GM18868 (cell line): ENCODE results near the gene MVK.

Source experiments
- ATAC-seq: cut with Tn5 transposase; IDR thresholded peaks from one replicate; pipeline ENCODE4 v1.9.1; 2021; ENCODE audit warnings: mild to moderate bottlenecking, moderate library complexity; ENCODE audit not compliant: unreplicated experiment

Gene MVK

DNA sequence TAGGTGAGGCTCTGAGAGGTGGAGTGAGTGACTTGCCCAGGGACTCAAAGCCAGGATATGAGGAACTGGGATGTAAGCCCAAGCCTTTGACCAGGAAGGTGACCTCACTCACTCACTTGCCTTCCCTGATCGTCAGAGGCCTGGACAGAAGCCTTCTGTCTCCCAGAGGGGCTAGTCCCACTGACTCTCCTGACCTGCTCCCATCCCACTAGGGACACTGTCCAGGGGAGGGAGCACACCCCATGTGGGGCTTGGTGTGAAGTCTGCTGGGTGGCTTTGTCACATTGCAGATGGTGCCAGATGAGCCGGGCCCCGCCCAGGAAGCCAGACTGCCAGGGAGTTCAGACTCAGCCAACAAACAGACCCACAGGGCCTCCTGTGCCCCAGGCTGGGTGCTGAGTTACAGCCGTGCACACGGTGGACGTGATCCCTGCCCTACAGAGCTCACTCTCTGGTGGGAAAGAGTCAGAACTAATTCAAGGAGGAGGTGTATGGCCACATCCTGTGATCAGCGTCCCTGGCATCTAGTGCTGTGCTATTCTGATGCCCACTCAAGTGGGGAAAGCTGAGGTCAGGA lies 28.6 kb upstream of the MVK start:
- ATAC-seq: no peak

DNA sequence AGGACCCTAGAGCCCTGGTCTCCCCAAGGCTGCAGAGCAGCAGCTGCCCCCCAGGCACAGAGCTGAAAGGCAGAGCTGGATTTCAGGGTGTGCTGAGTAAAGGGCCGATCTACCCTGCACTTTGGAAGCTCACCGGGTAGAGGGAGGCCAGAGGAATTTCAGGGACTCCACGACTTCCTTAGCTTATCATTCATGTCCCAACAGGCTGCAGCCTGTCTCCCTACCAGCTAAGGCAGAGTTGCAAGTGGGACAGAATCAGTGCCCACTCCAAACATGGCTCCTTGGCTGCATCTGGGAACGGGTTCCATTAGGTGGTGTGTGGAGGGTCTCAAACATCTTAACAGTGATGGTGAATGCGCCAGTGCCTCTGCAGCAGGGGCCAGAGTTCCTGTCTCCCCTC lies 27.8 kb upstream of the MVK start:
- no peak for ATAC-seq

DNA sequence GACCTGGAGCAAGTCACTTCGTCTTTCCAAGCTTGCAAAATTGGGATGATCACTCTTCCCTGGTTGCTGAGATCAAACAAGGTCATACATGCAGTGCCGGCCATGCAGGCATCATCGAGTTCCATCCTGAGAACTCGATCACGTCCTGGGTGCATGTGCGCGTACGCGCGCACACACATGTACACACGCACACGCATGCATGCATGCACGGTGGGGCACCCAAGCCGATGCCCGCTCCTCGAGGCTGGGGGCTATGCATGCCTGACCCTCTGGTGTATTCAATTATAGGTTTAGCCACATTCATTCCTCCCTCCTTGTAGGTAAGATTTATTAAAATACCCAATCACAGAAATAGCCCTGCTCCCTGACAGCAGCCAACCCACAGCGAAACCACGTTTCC lies 26.3 kb upstream of the MVK start:
- ATAC-seq: no peak

DNA sequence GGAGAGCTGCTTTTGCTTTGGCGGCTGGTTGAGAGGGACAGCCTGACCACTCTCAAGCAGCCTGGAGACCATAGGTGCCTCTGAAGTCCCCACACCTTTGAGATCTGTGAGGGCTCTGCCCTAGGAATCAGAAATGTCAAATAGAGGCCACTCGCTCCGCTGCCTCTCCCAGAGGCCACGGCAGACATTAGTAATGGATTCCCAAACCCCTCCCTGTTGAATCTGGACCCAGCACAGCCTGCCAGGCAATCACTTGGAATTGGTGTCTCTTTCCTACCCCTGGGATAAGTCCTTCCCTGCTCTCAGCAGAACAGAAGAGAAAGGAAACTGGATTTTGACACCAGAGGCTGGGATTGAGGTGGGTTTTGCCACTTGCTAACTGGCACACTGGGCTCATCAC lies 25.3 kb upstream of the MVK start:
- ATAC-seq: no peak

DNA sequence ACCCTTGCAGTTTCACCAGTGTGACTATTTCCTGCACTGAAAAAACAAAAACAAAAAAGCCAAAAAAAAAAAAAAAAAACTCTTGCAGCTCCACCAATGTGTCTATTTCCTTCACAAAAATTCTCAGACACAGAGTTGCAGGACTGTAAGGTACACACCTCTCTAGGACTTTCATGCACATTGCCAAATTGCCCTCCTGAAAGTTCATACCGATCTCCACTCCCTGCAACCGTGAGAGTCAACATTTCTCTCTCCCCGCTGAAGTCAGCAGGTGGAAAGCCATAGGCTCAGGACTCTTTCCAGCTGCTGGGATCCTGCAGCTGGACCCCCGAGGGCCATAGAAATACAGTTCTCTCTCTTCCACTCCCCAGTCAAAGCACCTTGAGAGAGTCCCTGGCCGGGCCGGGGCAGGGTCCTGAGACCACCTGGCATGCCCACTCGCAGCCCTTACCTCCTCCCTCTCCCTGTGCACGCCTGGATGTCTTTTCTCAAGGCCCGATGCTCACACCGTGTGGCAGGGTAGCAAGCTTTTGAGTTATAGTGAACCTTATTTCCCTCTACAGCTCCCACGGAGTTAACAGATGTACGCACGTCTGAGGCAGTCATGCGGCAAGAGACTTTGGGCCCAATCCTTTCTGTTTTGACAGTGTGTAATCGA lies 23.9 kb upstream of the MVK start:
- ATAC-seq: no peak

DNA sequence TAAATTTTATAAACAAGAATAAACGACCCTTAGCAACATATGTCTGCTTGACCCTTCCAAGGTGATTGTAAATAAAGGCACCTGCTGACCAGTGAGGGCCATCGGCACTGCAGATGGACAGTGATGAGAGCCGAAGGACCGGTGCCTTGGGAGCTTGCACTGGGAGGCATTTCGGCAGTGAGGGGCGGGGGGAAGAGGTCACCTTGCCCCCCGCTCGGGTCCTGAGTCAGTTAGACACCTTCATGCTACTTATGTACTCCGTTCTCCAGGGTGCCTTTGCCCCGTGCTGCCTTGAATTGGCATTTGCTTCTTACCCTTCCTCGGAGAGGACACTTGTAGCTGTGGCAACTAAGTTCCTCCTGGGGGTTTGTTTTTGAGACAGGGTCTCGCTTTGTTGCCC lies 23.3 kb upstream of the MVK start:
- no peak for ATAC-seq

DNA sequence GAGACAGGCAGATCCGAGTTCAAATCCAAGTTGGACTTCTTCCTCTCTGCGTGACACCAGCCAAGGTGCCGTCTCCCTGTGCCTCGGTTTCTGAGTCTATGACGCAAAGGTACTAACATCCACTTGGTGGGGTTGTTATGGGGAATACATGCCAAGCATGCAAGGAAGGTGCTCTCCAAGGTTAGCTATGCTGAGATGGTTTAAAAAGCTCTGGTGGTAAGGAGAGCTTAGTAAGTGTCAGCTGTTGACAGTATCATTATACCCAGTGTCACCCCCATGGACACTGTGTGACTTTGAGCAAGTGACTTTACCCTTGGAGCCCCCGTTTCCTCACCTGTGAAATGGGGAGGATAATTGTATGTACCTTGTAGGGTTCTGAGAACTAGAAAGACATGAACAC lies 22.5 kb upstream of the MVK start:
- ATAC-seq: no peak

DNA sequence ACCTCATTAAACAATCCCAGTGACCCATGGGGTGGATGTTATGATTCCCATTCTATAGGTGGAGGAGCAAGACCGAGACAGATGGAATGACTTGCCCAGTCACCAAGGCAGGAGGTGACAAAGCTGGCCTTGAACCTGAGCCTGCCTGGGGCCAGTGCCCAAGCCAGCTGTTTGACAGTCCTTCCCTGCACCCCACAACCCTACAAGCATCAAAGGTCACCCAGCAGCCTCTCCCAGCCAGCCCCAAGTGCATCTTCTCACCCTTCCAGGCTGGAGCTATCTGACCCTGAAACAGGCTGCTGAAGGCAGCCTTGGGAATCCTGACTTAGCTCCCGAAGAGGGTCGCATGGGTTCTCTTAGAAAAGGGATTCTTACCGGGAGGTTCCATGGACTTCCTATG lies 20.6 kb upstream of the MVK start:
- no peak for ATAC-seq

DNA sequence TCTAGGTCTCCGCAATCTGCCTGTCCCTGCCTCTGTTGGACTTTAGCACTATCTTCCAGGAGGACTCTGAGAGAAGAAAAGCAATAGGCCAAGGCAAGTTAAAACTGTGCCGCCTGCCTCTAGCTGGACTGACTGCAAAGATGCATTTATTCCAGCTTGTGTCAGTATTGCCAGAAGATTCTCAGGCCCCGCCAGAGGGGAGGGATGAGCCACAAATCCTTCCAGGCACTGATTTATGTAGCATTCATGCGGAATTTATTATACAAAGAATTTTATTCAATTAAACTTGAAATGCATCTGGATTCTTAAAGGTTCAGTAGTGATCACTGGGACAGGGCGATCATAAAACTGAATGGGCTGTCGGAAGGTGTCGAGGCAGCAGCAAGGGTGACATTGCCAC lies 20.1 kb upstream of the MVK start:
- no peak for ATAC-seq

DNA sequence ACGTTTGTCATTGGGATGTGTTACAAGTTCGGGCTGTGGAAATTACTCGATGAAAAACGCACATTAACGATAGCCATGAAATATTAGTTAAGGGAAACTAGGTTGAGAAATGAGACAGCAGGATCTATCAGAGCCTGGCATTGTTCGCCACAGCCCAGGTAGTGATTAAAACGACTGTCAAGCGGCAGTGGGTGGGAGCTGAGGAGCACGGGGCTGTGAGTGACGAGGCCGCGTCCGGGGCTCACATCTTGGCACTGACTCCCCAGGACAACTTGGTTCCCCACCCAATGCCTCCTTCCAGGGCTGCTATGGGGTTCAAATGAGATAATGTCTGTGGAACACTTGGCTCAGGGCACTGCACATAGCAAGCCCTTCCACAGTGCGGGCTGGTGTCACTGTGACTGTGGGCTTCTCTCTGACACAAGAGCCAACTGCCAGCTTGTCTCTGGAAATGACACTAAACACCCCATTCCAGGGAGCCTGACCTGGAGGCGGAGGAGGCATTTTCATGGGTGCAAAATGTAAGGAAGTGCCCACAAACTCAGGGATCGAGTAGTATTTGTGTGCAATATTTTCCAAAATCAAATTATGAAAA lies 19.6 kb upstream of the MVK start:
- no peak for ATAC-seq

DNA sequence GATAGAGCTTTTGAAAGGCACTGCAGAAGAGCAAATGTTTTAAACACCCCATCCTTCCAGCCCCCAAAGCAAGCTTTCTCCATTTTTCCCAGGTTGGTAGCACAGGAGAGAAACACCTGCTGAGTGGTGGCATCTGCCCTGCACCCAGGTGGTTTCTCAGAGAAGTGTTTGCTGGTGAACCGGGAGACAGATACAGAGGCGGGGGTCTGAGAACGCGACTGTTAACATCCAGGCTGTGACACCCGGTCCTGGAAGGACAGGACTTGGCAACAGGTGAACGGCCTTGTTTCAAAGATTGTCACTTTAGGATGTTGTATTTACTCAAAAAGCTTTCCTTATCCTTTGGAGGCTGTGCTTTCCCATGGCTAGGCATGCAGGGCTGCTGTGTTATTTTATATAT lies 18.8 kb upstream of the MVK start:
- no peak for ATAC-seq

DNA sequence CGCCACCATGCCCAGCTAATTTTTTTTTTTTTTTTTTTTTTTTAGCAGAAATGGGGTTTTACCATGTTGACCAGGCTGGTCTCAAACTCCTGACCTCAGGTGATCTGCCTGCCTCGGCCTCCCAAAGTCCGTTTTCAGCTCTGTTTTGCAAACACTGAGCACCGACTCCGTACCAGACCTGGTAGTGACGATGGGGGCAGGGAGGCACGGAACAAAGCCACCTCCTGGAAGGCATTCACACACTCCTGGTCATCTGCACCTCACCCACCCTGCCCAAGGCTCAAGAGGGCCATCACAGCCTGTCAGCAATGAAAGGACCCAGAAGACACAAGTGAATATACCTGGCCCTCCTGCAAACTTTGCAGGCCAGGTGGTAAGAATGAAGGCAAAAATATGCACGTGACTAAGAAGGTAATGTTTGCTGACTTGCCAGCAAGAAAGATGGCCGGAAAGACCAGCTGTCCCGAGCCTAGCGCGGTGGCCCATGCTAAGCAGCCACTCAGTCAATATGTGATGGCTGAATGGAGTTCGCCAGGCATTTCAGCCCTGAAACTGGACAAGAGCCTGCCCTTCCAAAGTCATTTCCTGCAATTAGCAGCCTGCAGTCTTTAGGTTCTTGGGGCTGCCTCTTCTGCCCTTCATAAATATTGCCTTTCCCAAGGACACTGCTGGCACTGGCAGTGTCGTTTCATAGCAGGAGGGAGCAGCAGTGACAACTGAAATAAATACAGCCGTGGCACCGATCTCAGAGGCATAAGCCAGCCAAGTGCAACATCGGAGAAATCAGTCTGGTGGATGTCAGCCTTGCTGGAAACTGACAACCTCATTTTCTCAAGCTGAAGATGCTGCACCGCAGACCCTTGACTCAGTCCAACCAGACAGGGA lies 17.9 kb upstream of the MVK start:
- no peak for ATAC-seq

DNA sequence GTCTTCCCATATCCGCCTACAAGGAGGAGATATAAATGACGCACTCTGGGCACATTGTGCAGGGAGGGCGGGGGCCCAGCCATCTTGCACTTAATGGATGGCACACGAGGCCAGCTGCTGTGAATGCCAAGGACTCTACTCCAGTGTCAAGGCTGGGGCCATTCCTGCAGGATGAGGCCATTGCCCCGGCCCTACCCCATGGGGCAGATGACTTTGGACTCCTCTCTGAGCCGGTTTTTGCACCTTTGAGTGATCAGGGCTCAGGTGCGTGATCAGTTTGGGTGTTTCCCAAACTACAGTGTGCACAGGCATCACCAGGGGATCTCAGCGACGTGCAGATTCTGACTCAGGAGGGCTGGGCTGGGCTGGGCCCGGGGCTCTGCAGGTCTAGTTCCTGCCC lies 16.4 kb upstream of the MVK start:
- ATAC-seq: no peak

DNA sequence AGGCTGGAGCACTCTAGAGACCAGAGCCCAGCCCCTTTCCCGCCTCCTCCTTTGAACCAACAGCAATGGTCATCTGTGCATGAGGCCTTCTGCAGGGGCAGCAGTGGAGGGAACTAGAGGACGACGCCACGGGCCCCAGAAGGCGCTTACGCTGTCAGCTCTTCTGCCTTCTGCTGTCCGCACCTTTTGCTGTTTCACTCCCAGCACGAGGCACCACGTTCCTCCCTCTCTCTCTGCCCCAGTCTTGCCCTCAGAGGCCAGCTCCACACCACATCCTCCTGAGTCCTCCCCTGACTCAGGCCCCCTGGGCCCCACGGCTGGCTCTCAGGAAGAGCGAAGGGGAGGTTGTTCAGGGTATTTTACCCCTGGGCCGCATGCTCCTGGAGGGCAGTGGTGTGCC lies 15.8 kb upstream of the MVK start:
- no peak for ATAC-seq

DNA sequence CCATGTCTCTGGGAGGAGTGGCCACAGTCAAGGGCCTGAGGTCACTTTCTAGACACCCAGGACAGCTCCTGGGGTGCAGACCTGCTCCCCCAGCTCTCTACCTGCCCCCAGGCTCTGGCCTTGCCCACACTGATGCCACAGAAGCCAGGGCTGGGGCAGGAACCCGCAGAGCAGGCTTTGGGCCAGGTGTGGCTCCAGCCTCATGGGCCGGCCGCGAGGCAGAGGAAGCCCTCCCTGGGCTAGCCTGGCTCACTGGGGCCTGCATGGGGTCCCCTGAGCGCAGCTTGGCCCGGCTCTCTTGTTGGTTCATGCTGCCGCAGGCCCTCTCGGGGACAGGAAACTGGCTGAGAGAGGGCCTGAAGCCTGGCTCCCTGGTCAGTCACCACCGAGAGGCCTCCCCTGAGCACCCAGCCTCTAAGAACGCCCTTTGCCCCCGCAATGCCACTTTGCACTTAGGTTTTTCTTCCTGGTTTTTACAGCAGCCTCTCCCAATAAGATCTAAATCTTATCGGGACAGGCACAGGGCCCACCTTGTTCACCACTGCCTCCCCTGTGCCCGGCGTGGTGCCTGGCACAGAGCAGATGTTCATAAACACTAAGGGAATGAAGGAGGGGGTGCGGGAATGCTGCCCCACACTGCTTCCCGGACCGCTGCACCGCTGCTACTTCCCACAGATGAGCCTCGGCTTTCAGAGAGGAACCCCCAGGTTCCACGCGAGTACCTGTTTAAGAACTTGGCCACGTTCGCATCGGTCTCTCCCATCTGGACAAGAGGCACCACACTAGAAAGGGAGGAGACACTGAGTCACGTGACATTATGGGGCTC lies 15.0 kb upstream of the MVK start:
- no peak for ATAC-seq

DNA sequence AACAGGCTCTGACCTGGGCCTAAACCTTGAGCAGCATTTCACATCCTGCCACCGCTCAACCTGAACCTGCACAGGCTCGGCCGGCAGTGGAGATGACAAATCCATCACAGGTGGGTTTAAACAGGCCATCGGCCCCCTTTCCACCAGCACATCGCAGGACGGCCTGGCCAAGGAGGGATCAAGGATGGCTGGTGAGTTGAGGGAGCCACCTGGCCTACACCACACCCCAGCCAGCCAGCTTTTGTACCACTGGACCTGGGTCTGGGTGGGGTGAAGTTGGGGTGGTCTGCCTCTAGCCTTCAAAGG lies 14.4 kb upstream of the MVK start:
- no peak for ATAC-seq

DNA sequence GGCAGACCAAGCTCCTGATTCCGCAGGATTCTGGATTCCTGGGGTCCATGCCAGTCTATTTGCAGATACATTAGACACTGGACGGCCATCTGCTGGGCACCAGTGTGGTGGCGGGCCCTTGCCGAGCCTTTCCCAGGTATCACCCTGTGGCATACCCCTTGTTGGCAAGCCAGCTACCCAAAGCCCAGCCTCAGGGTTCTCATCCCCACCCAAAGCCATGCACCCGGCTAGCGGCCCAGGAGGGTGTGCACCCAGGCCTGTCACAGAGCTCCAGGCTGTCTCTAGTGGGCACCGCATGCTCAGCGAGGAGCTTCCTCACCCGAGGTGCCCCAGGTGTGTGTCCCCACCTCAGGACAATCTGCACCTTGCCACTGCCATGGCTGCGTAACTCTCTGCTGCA lies 14.0 kb upstream of the MVK start:
- ATAC-seq: no peak

DNA sequence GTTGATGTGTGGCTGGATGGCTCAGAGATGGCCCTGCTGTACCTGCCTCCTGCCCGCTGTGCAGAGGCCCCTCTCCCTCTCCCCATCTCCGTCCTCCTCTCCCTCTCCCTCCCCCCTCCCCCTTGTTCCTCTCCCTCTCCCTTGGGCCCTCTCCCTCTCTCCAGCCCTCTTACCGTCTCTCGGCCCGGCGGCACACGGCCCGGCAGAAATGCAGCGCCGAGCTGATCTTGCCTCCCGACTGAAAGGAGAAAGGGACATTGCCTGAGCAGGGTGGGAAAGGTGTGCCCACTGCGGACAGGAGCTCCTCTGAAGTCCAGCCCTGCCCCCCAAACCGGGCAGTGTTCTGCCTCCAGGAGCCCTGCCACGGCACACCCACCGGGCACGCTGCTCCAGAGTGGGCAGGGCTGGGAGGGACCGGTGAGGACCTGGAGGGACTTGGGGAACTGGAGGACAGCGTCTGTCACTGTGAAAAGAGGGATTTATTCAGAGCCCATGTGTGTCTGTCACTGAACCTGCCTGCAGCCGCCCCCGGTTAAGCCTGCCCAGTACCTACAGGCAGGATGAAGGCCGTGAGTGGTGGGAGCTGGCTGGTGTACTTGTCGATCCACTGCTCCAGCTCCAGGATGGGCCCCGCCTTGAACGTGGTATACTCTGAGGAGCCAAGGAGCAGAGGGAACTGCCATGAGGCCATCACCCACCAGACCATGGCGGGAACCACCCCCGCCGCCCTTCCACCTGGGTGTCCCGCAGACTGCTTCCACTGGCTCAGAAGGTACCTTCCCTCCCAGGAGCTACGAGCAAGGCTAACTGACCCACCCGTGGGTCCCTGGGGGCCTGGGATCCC lies 12.5 kb upstream of the MVK start:
- no peak for ATAC-seq

DNA sequence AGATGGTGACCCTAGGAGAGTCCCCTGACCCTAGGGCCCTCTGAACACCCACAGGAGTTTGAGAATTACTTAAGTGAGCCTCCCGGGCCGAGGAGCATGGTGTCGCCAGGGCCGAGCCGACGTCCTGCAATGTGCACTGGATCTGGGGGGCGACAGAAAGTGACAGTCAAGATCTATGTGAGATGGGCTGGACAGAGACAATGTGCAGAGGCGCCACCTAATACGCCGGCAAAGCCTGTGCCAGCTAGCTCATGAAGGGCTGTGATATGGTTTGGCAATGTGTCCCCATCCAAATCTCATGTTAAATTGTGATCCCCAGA lies 11.9 kb upstream of the MVK start:
- no peak for ATAC-seq

DNA sequence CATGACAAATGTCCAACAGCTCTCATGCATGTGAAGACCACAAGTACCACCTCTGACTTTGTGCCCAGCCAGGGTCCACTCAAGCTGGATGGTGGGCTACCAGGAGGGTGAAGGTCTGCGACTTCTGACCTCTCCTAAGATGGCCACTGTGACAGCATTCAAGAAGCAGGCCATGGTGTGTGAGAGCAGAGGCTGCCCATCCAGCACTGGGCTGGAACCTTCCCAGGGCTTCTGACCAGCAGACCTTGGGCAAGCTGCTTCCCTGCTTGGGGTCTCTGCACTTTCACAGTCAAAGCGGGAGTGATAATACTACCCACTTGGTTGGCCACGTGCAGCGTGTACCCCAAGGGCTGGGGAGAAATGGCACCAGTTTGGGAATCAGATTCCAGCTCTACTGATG lies 10.7 kb upstream of the MVK start:
- ATAC-seq: no peak
